ENCODE measurements around the gene VWA3B. TPM values are rescaled to one million over a fixed set of nuclear protein-coding genes. Genes with fewer than 3 reads are reported as not detected.

VWA3B gene, protein sequence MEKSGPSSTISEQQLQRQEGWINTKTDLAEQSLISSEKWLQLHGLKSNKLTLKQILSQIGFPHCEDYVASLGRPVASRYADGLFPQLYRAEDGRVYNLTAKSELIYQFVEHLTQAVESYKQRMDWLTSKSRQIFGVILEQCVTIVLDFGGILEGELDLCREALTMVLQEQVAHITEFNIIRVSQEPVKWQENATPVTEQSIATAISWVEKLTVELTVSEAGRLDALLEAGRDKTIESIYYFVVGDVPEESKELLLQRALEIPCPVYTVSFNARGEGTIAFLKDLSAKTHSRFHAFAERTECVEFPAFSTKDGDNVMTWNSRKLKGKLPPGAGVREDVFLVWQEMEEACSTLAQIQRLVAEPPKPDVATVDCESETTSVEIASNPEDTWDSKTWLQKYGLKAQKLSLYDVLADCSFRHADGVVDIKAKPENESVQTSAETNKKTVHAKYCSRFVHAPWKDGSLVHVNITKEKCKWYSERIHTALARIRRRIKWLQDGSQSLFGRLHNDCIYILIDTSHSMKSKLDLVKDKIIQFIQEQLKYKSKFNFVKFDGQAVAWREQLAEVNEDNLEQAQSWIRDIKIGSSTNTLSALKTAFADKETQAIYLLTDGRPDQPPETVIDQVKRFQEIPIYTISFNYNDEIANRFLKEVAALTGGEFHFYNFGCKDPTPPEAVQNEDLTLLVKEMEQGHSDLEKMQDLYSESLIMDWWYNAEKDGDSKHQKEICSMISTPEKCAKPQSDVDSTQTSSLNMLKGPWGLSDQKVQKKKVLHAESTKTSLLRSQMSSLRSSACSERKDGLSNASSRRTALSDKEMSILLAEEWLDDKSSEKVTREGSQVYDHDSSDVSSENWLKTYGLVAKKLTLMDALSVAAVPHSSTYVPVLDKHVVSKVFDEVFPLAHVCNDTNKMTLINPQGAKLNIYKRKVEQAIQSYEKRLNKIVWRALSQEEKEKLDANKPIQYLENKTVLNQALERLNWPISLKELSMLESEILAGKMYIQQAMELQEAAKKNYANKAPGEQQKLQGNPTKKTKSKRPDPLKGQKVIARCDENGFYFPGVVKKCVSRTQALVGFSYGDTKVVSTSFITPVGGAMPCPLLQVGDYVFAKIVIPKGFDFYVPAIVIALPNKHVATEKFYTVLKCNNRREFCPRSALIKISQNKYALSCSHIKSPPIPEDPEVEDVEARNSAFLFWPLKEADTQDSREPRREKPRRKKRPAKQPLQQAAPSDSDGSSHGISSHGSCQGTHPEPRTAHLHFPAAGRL (N-terminal part only)
- total RNA-seq: under 0.01 and 0.09 TPM in 2 replicates

DNA sequence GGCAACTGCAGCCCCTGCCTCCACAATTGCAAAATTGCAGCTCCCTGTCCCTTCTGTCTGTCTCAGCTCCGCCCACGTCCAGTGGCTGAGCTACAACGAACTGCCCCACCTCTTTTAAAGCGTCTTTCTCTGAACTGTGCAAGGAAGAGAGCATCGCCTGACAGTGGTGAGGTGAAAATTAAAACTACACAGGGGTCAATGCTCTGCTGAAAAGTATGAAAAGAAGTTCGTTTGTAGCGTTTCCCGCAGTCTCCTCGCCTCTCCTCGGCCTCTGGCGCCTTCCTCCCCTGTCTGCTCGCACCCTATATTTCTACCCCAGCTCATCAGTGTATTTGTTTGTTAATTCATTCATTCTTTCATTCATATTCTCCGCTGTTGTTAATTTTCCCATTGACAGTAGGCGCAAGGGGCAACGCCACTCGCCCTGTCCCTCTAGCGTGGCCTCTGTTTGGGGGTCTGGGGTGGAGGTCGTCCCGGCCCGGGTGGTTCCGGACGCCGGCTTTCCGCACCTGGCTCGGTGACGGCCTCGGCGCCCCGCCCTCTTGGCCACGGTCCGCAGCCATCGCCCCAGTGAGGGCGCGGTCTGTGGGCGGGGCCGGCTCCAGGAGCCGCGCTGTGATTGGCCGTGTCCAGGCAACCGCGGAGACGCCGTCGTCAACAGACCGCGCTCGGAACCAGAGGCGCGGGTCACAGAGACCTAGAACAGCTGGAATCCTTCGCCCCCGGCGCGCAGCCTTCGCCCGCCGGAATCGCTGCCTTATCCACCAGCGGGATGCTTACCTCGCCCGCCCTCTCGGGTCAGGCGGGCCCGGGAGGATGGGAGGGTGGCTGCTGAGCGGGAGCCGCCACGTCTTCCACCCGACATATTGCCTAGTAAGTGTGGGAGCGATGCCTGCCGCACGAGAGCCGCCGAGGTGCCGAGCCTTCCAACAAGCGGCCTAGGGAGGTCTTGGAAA lies at the start of gene VWA3B:
Gene VWA3B (plus strand): TSS at position 677 of the 956 bp plus-strand sequence. CDS start 5,926 bp downstream, outside the sequence.

DNA sequence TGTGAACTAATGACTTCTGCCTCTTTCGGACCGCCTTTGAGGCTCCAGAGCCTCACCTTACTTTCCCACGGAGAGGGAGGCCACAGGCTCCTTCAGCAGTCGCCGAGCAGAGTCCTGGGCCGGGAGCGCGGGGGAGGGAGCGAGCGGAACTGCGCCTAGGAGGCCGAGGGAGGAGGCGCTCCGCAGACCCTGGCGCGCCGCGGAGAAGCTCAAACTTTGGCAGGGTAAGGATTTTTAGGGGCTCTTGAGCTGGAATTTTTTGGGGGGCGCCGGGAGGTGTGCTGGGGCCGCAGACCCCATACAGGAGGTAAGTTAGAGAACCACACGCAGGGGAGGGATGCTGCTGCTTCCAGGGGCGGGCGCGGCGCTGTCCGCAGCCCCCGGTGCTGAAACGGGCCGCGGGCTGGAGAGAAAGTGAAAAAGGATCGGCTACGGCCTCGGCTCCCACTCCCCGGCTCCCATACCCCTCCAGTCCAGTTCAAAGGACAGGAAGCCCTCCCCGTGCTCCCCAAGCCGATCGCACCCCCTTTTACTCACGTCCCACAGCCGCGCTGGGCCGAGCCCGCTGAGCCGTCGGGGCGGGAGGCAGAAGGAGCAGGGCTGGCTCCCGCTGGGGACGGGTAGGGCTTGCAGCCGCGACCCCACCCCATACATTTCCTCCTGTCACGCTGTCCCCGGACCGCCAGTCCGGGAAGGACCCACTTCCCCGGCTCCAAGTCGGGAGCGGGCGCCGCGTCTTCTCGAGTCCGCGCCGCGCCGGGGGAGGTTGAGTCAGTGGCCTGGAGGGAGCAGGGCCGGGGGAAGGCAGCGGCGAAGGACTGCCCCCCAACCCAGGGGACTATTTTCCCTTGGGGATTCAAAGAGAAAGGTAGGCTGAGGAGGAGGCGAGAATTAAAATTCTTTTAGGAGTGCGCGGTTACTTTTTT lies 259.6 kb downstream of the VWA3B start, which contains the start of gene CNGA3:
Gene CNGA3 (plus strand): TSS at position 146 of the 926 bp plus-strand sequence. CDS start 23,520 bp downstream, outside the sequence.

Other genes starting within 250 kb of the VWA3B start
- gene TMEM131, start 91.2 kb upstream of the VWA3B start, total RNA-seq: 20.2 and 26.8 TPM in 2 replicates

Data from smooth muscle cell of bladder (primary cell).